Cardiac muscle cell (in vitro differentiated cells and primary cell): ENCODE measurements around the gene STRAP. TPM values are rescaled to one million over a fixed set of nuclear protein-coding genes. Genes with fewer than 3 reads are reported as not detected.

Experiments used
- DNase-seq, 2 donors: peaks; one replicate each; pipeline versions ENCODE4 v3.0.0 to v3.0.0-alpha.2; 2010 to 2017; ENCODE audit warnings: low read depth in 1 of 2, low spot score in 1 of 2
- H3K27ac ChIP-seq: fragments of 200-600 bp; sonication (generic); 2 replicates; pipeline ENCODE4 v1.5.1; 2016
- H3K27me3 ChIP-seq: fragments of 200-600 bp; sonication (generic); 2 replicates; pipeline ENCODE4 v1.6.0; 2016; ENCODE audit warnings: control low read depth
- H3K36me3 ChIP-seq: fragments of 200-600 bp; sonication (generic); 2 replicates; pipeline ENCODE4 v1.5.1; 2016; ENCODE audit warnings: control low read depth
- H3K4me1 ChIP-seq: fragments of 200-600 bp; sonication (generic); 2 replicates; pipeline ENCODE4 v1.8.1; 2017; ENCODE audit warnings: low read depth, mild to moderate bottlenecking, mixed run types
- H3K4me3 ChIP-seq: fragments of 200-600 bp; sonication (generic); 2 replicates; pipeline ENCODE4 v1.5.1; 2016; ENCODE audit warnings: mild to moderate bottlenecking
- H3K9me3 ChIP-seq: fragments of 200-600 bp; sonication (generic); 2 replicates; pipeline ENCODE4 v1.5.1; 2017; ENCODE audit warnings: low read depth, mild to moderate bottlenecking, control low read depth
- polyA plus RNA-seq: library from polyadenylated mRNA; unstranded; fragments of >200 nt; fragmentation: Nextera tagmentation; extraction: Ambion mirVana; gene quantifications from 2 replicates; pipeline ENCODE4 v1.2.1, GENCODE V29; 2016
- total RNA-seq: library from RNA; depleted of rRNA; stranded (reverse); fragments of >200 nt; gene quantifications from 2 replicates; pipeline ENCODE4 v1.2.3, GENCODE V29; 2016
- TF ChIP-seq, protein P1 (sequence below): IDR thresholded peaks from 2 replicates; pipeline ENCODE4 v1.5.1; 2012; ENCODE audit warnings: low read depth, mild to moderate bottlenecking, low read length

STRAP gene
- total and polyA plus RNA-seq, 2 experiments from 2014 or later: 81.6 to 261 TPM

GRCh38 chr12:15852383-15852782, 29.8 kb upstream of the STRAP start:
- no peaks in the 10 kb centered on the region for H3K36me3 ChIP-seq
- TF ChIP-seq, protein P1, sequence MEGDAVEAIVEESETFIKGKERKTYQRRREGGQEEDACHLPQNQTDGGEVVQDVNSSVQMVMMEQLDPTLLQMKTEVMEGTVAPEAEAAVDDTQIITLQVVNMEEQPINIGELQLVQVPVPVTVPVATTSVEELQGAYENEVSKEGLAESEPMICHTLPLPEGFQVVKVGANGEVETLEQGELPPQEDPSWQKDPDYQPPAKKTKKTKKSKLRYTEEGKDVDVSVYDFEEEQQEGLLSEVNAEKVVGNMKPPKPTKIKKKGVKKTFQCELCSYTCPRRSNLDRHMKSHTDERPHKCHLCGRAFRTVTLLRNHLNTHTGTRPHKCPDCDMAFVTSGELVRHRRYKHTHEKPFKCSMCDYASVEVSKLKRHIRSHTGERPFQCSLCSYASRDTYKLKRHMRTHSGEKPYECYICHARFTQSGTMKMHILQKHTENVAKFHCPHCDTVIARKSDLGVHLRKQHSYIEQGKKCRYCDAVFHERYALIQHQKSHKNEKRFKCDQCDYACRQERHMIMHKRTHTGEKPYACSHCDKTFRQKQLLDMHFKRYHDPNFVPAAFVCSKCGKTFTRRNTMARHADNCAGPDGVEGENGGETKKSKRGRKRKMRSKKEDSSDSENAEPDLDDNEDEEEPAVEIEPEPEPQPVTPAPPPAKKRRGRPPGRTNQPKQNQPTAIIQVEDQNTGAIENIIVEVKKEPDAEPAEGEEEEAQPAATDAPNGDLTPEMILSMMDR: no peak
- H3K4me1 ChIP-seq: no peaks in the 10 kb centered on the region
- H3K27me3 ChIP-seq: no peaks in the 10 kb centered on the region
- H3K4me3 ChIP-seq: no peak overlapping the region
- no peak overlapping the region for H3K27ac ChIP-seq
- no peaks in the 10 kb centered on the region for H3K9me3 ChIP-seq
- peak in 1 of 2 donors; percentile 87 for DNase-seq

- Histone ChIP-seq H3K9me3 (no peaks in the 10 kb centered on the region), H3K27me3 (no peaks in the 10 kb centered on the region), H3K36me3 (no peaks in the 10 kb centered on the region), H3K4me1 (no peaks in the 10 kb centered on the region), H3K4me3 (no peak overlapping the region), H3K27ac (no peak overlapping the region)
- DNase-seq: no peak
- TF ChIP-seq, protein P1: no peak
Measured at GRCh38 chr12:15853877-15854276, 28.3 kb upstream of the STRAP start.

GRCh38 chr12:15854916-15855315, 27.3 kb upstream of the STRAP start:
- TF ChIP-seq, protein P1: no peak
- no peak for DNase-seq
- H3K27me3 ChIP-seq: no peaks in the 10 kb centered on the region
- H3K36me3 ChIP-seq: no peaks in the 10 kb centered on the region
- no peak overlapping the region for H3K4me3 ChIP-seq
- H3K9me3 ChIP-seq: no peaks in the 10 kb centered on the region
- no peak overlapping the region for H3K27ac ChIP-seq
- no peaks in the 10 kb centered on the region for H3K4me1 ChIP-seq

GRCh38 chr12:15855646-15856045, 26.5 kb upstream of the STRAP start:
- Histone ChIP-seq H3K27me3 (no peaks in the 10 kb centered on the region), H3K36me3 (no peaks in the 10 kb centered on the region), H3K27ac (no peak overlapping the region), H3K4me3 (no peak overlapping the region), H3K4me1 (no peaks in the 10 kb centered on the region), H3K9me3 (no peaks in the 10 kb centered on the region)
- TF ChIP-seq, protein P1: no peak
- peak in 1 of 2 donors; percentile 31 for DNase-seq

- H3K27me3 ChIP-seq: no peaks in the 10 kb centered on the region
- no peak overlapping the region for H3K4me3 ChIP-seq
- H3K27ac ChIP-seq: no peak overlapping the region
- no peaks in the 10 kb centered on the region for H3K4me1 ChIP-seq
- no peaks in the 10 kb centered on the region for H3K9me3 ChIP-seq
- no peaks in the 10 kb centered on the region for H3K36me3 ChIP-seq
- DNase-seq: peak; percentile 63 to 82
- TF ChIP-seq, protein P1: peak; percentile 68
Measured at GRCh38 chr12:15856097-15856982, 25.8 kb upstream of the STRAP start.
